GM12878 (cell line): ENCODE data around the gene ING5.

Experiments used
- EZH2 ChIP-seq: IDR thresholded peaks from 2 replicates; pipeline ENCODE4 v1.6.1; 2012; ENCODE audit warnings: low read depth, mild to moderate bottlenecking, control low read depth, inconsistent platforms, low read length, borderline replicate concordance; ENCODE audit not compliant: control insufficient read depth
- HDAC2 ChIP-seq: fragments of 200-600 bp; sonication (generic); IDR thresholded peaks from 2 replicates; pipeline ENCODE4 v1.6.1; 2017

GRCh38 chr2:241680827-241681599, 20.8 kb upstream of the ING5 start:
- TF ChIP-seq HDAC2 (no peak), EZH2 (no peak)
